IMR-90 (cell line): ENCODE measurements around the gene KIF22. TPM values are rescaled to one million over a fixed set of nuclear protein-coding genes. Genes with fewer than 3 reads are reported as not detected.

Experiments
- ATAC-seq: fragments of 200-7000 bp; cut with Tn5 transposase; 2 replicates; pipeline ENCODE4 v1.9.1; 2020; ENCODE audit warnings: low read depth, mild to moderate bottlenecking, moderate library complexity
- BruUV-seq: library from RNA; stranded (reverse); fragments of 400-500 nt; replicated peaks from 2 replicates; lab custom pipeline; 2021; lab: Mats Ljungman, UMichigan
- CTCF ChIA-PET: fragments of 300-600 bp; formaldehyde crosslinking; extraction: SDS; loops from one replicate; lab custom pipeline; 2021; ENCODE audit warnings: antibody characterized with exemption; lab: Yijun Ruan, JAX
- POLR2A ChIA-PET: fragments of 300-600 bp; sonication (Branson Sonifier 250); formaldehyde crosslinking; loops from one replicate; lab custom pipeline; 2022; ENCODE audit warnings: antibody characterized with exemption; ENCODE audit not compliant: unreplicated experiment; lab: Charles Lee
- DNase-seq: peaks from one replicate; pipeline ENCODE4 v3.0.0; 2013
- H2AFZ ChIP-seq: replicated peaks from 2 replicates; pipeline ENCODE3; 2013; ENCODE audit warnings: low read length, mild to moderate bottlenecking; ENCODE audit not compliant: poor library complexity
- H2AK5ac ChIP-seq: 2 replicates; pipeline ENCODE4 v1.6.1; 2013; ENCODE audit warnings: low read depth, low read length, inconsistent platforms
- H2AK9ac ChIP-seq: replicated peaks from 2 replicates; pipeline ENCODE3; 2013; ENCODE audit warnings: mild to moderate bottlenecking, low read depth, low read length, moderate library complexity; ENCODE audit not compliant: poor library complexity
- H2BK120ac ChIP-seq: 2 replicates; pipeline ENCODE4 v1.6.1; 2013; ENCODE audit warnings: low read depth, low read length, inconsistent platforms
- H2BK15ac ChIP-seq: 3 replicates; pipeline ENCODE4 v1.6.1; 2013; ENCODE audit warnings: low read depth, low read length, inconsistent platforms
- H2BK20ac ChIP-seq: 2 replicates; pipeline ENCODE4 v1.6.1; 2013; ENCODE audit warnings: low read depth, mild to moderate bottlenecking, inconsistent platforms, low read length, moderate library complexity
- H2BK5ac ChIP-seq: 2 replicates; pipeline ENCODE4 v1.6.1; 2013; ENCODE audit warnings: mild to moderate bottlenecking, low read depth, low read length, inconsistent platforms; ENCODE audit not compliant: poor library complexity, severe bottlenecking
- H3K14ac ChIP-seq: replicated peaks from 2 replicates; pipeline ENCODE4 v1.6.1; 2013; ENCODE audit warnings: low read depth, low read length, inconsistent platforms
- H3K18ac ChIP-seq: 2 replicates; pipeline ENCODE4 v1.6.1; 2013; ENCODE audit warnings: low read depth, low read length, control low read depth
- H3K23ac ChIP-seq: 2 replicates; pipeline ENCODE4 v1.6.1; 2013; ENCODE audit warnings: low read depth, low read length, inconsistent platforms
- H3K27ac ChIP-seq: 2 replicates; pipeline ENCODE4 v1.5.1; 2013; ENCODE audit warnings: mild to moderate bottlenecking, control low read depth, low read length; ENCODE audit not compliant: insufficient read depth
- H3K27me3 ChIP-seq: 2 replicates; pipeline ENCODE4 v1.6.1; 2013; ENCODE audit warnings: low read length; ENCODE audit not compliant: control insufficient read depth, insufficient read depth
- H3K36me3 ChIP-seq: 2 replicates; pipeline ENCODE4 v1.6.1; 2013; ENCODE audit warnings: low read length, mixed read lengths; ENCODE audit not compliant: control insufficient read depth, insufficient read depth
- H3K4ac ChIP-seq: 2 replicates; pipeline ENCODE4 v1.6.1; 2013; ENCODE audit warnings: low read depth, low read length, inconsistent platforms
- H3K4me1 ChIP-seq: 2 replicates; pipeline ENCODE4 v1.6.1; 2013; ENCODE audit warnings: low read length, mixed read lengths; ENCODE audit not compliant: control insufficient read depth, insufficient read depth
- H3K4me2 ChIP-seq: 2 replicates; pipeline ENCODE4 v1.6.1; 2013; ENCODE audit warnings: low read depth, mild to moderate bottlenecking, control low read depth, low read length, moderate library complexity
- H3K4me3 ChIP-seq: 2 replicates; pipeline ENCODE4 v1.5.1; 2013; ENCODE audit warnings: low read depth, mild to moderate bottlenecking, control low read depth, low read length, moderate library complexity; ENCODE audit not compliant: insufficient read depth
- H3K56ac ChIP-seq: 2 replicates; pipeline ENCODE4 v1.6.1; 2013; ENCODE audit warnings: low read length, inconsistent platforms; ENCODE audit not compliant: insufficient read depth; ENCODE audit errors: extremely low read depth
- H3K79me1 ChIP-seq, 2 experiments: 2 replicates each; pipeline ENCODE4 v1.6.1; 2013; ENCODE audit warnings: low read length in 2 of 2, inconsistent platforms in 1 of 2, low read depth in 1 of 2
- H3K9ac ChIP-seq: 2 replicates; pipeline ENCODE4 v1.6.1; 2013; ENCODE audit warnings: low read depth, low read length, control low read depth
- H3K9me1 ChIP-seq: 2 replicates; pipeline ENCODE4 v1.6.1; 2013; ENCODE audit warnings: low read length, inconsistent platforms; ENCODE audit not compliant: insufficient read depth
- H3K9me3 ChIP-seq: 2 replicates; pipeline ENCODE4 v1.6.1; 2013; ENCODE audit warnings: low read length; ENCODE audit not compliant: control insufficient read depth, insufficient read depth
- H4K20me1 ChIP-seq: 2 replicates; pipeline ENCODE4 v1.6.1; 2013; ENCODE audit warnings: low read length, inconsistent platforms; ENCODE audit not compliant: insufficient read depth
- H4K5ac ChIP-seq: 2 replicates; pipeline ENCODE4 v1.6.1; 2013; ENCODE audit warnings: mild to moderate bottlenecking, low read depth, low read length, control low read depth
- H4K8ac ChIP-seq, 2 experiments: 2 replicates each; pipeline ENCODE4 v1.6.1; 2013; ENCODE audit warnings: low read depth in 2 of 2, low read length in 2 of 2, control low read depth in 1 of 2, inconsistent platforms in 1 of 2
- H4K91ac ChIP-seq: 2 replicates; pipeline ENCODE4 v1.6.1; 2013; ENCODE audit warnings: low read depth, low read length, inconsistent platforms; ENCODE audit not compliant: insufficient read depth
- BHLHE40 ChIP-seq: fragments of 150-350 bp; IDR thresholded peaks from 2 replicates; pipeline ENCODE4 v1.6.1; 2016; ENCODE audit warnings: mild to moderate bottlenecking, low read depth, low read length
- CEBPB ChIP-seq: IDR thresholded peaks from 2 replicates; pipeline ENCODE4 v1.6.1; 2012; ENCODE audit warnings: low read depth, low read length, improper control_type of control experiment
- CHD1 ChIP-seq: IDR thresholded peaks from 2 replicates; pipeline ENCODE4 v1.6.1; 2012; ENCODE audit warnings: low read depth, low read length, improper control_type of control experiment
- FOS ChIP-seq: fragments of 150-350 bp; IDR thresholded peaks from 2 replicates; pipeline ENCODE4 v1.6.1; 2016; ENCODE audit warnings: low read depth, low read length
- RAD21 ChIP-seq: IDR thresholded peaks from 2 replicates; pipeline ENCODE4 v1.6.1; 2012; ENCODE audit warnings: low read length, improper control_type of control experiment
- RCOR1 ChIP-seq: IDR thresholded peaks from 2 replicates; pipeline ENCODE4 v1.6.1; 2012; ENCODE audit warnings: mild to moderate bottlenecking, low read length, improper control_type of control experiment; ENCODE audit not compliant: insufficient replicate concordance
- RFX5 ChIP-seq: IDR thresholded peaks from 2 replicates; pipeline ENCODE4 v1.8.0; 2012; ENCODE audit warnings: low read depth, mild to moderate bottlenecking, low read length, moderate library complexity
- WGBS, 2 experiments: methylation state at CpG; one replicate each; pipeline versions ENCODE4 v1.1.5 to v1.1.7; 2013; ENCODE audit warnings: missing lambda C conversion rate in 2 of 2; ENCODE audit not compliant: insufficient read length in 1 of 2; ENCODE audit errors: extremely low coverage in 2 of 2; 5-methylcytosine and 5-hydroxymethylcytosine counted together
- dilution Hi-C: fragments of 300-500 bp; cut with HindIII; formaldehyde crosslinking; loops from one replicate; pipeline ENCODE4 v1.14.3; 2018; ENCODE audit warnings: low sequenced_read_pairs; ENCODE audit not compliant: unreplicated experiment
- in situ Hi-C: fragments of 300-500 bp; cut with MboI; formaldehyde crosslinking; loops from 3 replicates; pipeline ENCODE4 v1.14.3; 2019; ENCODE audit warnings: low sequenced_read_pairs, inconsistent platforms, mixed read lengths
- intact Hi-C: fragments of 100-400 bp; cut with micrococcal nuclease; formaldehyde crosslinking; loops from 2 replicates; pipeline ENCODE4 v1.10.0; 2022
- polyA plus RNA-seq, 3 experiments: library from polyadenylated mRNA; depleted of rRNA; stranded (reverse); fragments of >200 nt; gene quantifications; 2 replicates each; pipeline ENCODE4 v1.2.3, GENCODE V29; 2012; ENCODE audit warnings: low replicate concordance in 1 of 3
- total RNA-seq: library from RNA; depleted of rRNA; stranded (reverse); fragments of >200 nt; gene quantifications from 2 replicates; pipeline ENCODE4 v1.2.3, GENCODE V29; 2012
- TF ChIP-seq, protein P1 (sequence below): fragments of 150-350 bp; IDR thresholded peaks from 2 replicates; pipeline ENCODE4 v1.6.1; 2016; ENCODE audit warnings: low read depth, mild to moderate bottlenecking, low read length, moderate library complexity, borderline replicate concordance
- TF ChIP-seq, protein P2 (sequence below): conservative IDR thresholded peaks from 2 replicates; pipeline ENCODE4 v1.5.1; 2012; ENCODE audit warnings: mild to moderate bottlenecking, low read depth, low read length, improper control_type of control experiment
- TF ChIP-seq, protein P3 (sequence below): fragments of 150-350 bp; IDR thresholded peaks from 2 replicates; pipeline ENCODE4 v1.6.1; 2017; ENCODE audit warnings: mild to moderate bottlenecking, antibody characterized with exemption, low read length, low read depth

The KIF22 gene
- total and polyA plus RNA-seq, 2 of the 4 experiments (the other 2 are of a cell fraction) = 43.0 to 65.1 TPM

GRCh38 chr16:29840240-29840639 lies 49.7 kb downstream of the KIF22 start:
- Histone ChIP-seq H3K23ac (no peak overlapping the region), H3K79me1 (peaks cover 9 to 46% of the 10 kb centered on the region in 2 experiments; a peak in 2 of 4 replicates), H3K14ac (no peak overlapping the region), H2AFZ (no peak overlapping the region), H3K27ac (no peak overlapping the region), H2BK15ac (no peak overlapping the region), H3K18ac (no peak overlapping the region), H4K20me1 (no peaks in the 10 kb centered on the region; the same call in 1 of the 2 replicates), H3K56ac (no peak overlapping the region), H3K27me3 (no peaks in the 10 kb centered on the region), H3K9me1 (no peaks in the 10 kb centered on the region; the same call in 1 of the 2 replicates), H4K91ac (no peak overlapping the region), H3K4ac (no peak overlapping the region), H4K8ac (no peak overlapping the region), H3K9ac (no peak overlapping the region), H3K4me2 (no peak overlapping the region), H2AK5ac (no peak overlapping the region), H3K9me3 (no peaks in the 10 kb centered on the region), H2AK9ac (no peak overlapping the region), H2BK5ac (no peak overlapping the region), H3K4me1 (no peaks in the 10 kb centered on the region; the same call in none of the 2 replicates), H3K4me3 (no peak overlapping the region), H4K5ac (no peak overlapping the region), H2BK120ac (no peak overlapping the region), H3K36me3 (peaks cover 76% of the 10 kb centered on the region), H2BK20ac (no peak overlapping the region)
- dilution Hi-C loops = no loop called here
- 50% methylated on average over 2 of the region's 10 CpGs; no CpG with 5 or more reads in 1 of the 2 experiments for WGBS, 2 experiments
- intact Hi-C loops = no loop called here
- no TSS peak for BruUV-seq
- ATAC-seq (no peak), DNase-seq (no peak)
- CTCF ChIA-PET = no interaction called here
- POLR2A ChIA-PET = no interaction called here
- TF ChIP-seq, protein P1, sequence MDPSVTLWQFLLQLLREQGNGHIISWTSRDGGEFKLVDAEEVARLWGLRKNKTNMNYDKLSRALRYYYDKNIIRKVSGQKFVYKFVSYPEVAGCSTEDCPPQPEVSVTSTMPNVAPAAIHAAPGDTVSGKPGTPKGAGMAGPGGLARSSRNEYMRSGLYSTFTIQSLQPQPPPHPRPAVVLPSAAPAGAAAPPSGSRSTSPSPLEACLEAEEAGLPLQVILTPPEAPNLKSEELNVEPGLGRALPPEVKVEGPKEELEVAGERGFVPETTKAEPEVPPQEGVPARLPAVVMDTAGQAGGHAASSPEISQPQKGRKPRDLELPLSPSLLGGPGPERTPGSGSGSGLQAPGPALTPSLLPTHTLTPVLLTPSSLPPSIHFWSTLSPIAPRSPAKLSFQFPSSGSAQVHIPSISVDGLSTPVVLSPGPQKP = no peak
- TF ChIP-seq CHD1 (no peak), CEBPB (no peak), BHLHE40 (no peak), RFX5 (no peak), FOS (no peak), RCOR1 (no peak), RAD21 (no peak)
- TF ChIP-seq, protein P2, sequence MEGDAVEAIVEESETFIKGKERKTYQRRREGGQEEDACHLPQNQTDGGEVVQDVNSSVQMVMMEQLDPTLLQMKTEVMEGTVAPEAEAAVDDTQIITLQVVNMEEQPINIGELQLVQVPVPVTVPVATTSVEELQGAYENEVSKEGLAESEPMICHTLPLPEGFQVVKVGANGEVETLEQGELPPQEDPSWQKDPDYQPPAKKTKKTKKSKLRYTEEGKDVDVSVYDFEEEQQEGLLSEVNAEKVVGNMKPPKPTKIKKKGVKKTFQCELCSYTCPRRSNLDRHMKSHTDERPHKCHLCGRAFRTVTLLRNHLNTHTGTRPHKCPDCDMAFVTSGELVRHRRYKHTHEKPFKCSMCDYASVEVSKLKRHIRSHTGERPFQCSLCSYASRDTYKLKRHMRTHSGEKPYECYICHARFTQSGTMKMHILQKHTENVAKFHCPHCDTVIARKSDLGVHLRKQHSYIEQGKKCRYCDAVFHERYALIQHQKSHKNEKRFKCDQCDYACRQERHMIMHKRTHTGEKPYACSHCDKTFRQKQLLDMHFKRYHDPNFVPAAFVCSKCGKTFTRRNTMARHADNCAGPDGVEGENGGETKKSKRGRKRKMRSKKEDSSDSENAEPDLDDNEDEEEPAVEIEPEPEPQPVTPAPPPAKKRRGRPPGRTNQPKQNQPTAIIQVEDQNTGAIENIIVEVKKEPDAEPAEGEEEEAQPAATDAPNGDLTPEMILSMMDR = no peak
- TF ChIP-seq, protein P3, sequence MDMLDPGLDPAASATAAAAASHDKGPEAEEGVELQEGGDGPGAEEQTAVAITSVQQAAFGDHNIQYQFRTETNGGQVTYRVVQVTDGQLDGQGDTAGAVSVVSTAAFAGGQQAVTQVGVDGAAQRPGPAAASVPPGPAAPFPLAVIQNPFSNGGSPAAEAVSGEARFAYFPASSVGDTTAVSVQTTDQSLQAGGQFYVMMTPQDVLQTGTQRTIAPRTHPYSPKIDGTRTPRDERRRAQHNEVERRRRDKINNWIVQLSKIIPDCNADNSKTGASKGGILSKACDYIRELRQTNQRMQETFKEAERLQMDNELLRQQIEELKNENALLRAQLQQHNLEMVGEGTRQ = no peak
- in situ Hi-C loops = no loop called here
